RCC 7860 (cell line): ENCODE measurements around the gene CCDC112.
"Not testable (repeated sequence)": the region's sequence is repeated elsewhere in the genome, so short reads cannot be mapped to it uniquely, and the experiment has no call there.

Experiments
- DNase-seq: peaks from one replicate; pipeline ENCODE4 v3.0.0-alpha.2; 2015; ENCODE audit warnings: low spot score
- FAIRE-seq: peaks from 2 replicates; lab custom pipeline; 2012; peaks lifted over from hg19 to GRCh38; lab: Jason Lieb, UNC

CCDC112 gene

GRCh38 chr5:115296124-115297022 is at the start of gene CCDC112:
TSS of gene CCDC112 (minus strand) at chr5:115296654. CDS start at chr5:115296543, 111 bp downstream.
- FAIRE-seq (no peak), DNase-seq (peak; percentile 40)

DNA sequence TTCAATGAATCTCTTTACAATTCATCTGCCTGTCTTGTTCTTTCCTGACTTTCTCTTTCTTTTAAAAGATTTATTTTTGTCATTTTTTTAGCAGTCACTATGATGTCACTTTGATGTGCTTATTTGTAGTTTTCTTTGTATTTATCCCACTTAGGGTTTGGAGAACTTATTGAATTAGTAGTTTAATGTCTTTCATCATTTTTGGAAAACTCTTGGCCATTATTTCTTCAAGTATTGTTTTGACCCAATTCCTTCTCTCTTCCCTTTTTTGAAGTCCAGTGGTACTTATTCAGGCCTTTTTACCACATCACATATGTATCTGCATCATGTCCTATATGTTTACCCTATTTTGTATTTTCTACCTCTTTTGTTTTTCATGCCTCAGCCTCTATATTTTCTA is 48.9 kb upstream of the CCDC112 start:
- DNase-seq (no peak), FAIRE-seq (no peak)

DNA sequence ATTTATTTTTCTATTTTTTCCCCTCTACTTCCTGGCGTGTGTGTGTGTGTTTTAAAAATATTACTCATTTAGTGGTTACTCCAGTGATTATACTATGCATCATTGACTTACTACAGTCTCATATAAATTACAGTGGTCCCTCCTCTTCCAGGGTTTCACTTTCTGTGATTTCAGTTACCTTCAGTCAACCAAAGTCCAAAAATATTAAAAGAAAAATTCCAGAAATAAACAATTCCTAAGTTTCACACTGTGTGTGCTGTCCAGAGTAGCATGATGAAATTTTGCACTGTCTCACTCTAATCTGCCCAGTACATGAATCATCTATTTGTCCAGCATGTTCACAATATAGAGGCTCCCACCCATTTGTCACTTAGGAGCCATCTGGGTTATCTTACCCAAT is 47.4 kb upstream of the CCDC112 start:
- FAIRE-seq (peak; percentile 68), DNase-seq (peak; percentile 17)

DNA sequence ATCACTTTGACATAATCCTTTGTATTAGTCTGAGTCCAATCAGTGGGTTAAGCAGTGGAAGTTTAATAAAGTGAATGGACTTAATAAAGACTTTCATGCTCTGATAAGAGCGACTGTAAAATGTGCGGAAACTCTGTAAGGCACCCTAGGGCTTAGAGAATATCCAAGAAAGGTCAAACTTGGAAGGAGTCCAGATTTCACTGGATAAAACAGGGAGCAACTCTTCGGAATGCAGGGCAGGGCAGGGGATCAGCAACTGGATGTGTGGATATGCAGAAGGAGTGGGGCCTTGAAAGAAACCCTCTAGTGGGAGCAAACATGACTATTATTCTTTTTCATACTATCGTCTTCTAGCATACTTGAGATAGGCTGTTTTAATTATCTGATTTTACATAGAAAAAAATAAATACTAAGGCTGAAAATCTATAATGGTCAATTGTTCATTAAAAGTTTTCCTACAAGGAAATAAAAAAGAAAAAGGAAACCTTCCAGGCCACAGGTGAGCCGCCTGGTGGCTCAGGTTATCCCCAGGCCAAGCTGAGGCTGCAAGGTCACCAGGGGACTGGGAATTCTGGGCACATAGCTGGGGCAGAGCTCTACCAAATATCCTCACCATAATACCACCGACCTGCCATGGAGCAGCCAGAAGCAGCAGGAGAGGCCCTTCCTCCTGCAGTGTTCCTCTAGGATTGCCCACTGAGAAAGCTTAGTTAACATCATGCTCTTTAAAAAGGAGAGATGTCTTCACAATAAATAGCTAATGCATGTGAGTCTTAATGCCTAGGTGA is 46.3 kb upstream of the CCDC112 start:
- no peak for DNase-seq
- FAIRE-seq, result no peak

DNA sequence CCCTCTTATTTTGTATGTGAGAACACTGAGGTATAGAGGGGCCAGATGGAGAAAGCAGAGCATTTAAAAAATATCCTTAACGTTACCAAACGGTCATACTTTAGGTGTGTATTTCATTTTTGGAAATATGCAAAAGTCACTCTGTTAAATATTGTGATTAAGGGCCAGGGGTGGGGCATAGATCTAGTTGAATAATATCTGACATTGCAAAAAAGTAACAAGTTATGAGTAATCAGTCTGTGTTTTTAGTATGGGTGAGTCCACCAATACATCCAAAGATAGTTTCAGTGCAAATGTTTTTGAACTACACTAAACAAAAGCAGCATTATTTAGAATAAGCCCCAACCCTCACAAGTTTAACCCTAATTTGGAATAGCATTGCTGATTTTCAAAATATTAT is 45.3 kb upstream of the CCDC112 start:
- DNase-seq, result no peak
- no peak for FAIRE-seq

DNA sequence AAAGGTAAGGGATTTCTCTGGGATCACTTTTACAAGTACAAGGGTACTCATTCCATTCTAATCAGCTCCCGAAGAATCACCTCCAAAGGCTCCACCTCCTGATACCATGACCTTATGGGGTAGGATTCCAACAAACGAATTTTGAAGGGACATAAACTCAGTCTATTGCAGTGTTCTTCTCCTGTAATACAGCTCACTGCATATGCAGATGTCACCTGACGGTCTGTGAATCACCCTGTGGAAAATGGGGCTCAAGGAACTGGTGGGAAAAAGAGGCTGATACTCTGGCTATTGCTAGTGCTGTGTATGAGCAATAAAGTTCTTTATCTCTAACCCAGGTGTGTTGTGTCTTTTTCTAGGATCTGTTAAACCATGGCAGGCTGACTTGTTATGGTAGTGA is 42.4 kb upstream of the CCDC112 start:
- FAIRE-seq (no peak), DNase-seq (no peak)

- FAIRE-seq (no peak), DNase-seq (no peak)
These were observed 41.4 kb upstream of the CCDC112 start for GRCh38 chr5:115337882-115338281.

GRCh38 chr5:115336964-115337363 is 40.5 kb upstream of the CCDC112 start:
- FAIRE-seq, result no peak
- DNase-seq, result no peak

GRCh38 chr5:115336201-115336720 is 39.8 kb upstream of the CCDC112 start:
- FAIRE-seq (no peak), DNase-seq (no peak)

GRCh38 chr5:115335301-115335700 is 38.8 kb upstream of the CCDC112 start:
- no peak for DNase-seq
- FAIRE-seq, result no peak

DNA sequence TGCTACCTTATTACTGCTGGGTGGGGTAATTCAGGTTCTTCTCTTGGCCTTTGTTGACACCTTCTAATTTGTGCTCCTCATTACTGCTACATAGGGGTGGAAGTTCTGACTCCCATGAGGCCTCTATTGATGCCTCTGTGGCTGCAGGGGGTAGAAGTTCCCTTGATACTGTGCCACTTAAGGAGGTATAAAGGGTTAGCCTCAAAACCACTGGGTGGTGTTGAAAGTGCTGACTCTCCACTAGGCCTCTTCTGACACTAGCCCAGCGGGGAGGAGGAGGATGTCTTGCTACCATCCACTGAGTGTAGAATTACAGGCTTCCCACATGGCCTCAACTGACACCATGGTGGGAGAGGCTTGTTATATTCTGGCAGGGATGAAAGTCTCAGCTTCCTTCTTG is 36.7 kb upstream of the CCDC112 start:
- no peak for FAIRE-seq

DNA sequence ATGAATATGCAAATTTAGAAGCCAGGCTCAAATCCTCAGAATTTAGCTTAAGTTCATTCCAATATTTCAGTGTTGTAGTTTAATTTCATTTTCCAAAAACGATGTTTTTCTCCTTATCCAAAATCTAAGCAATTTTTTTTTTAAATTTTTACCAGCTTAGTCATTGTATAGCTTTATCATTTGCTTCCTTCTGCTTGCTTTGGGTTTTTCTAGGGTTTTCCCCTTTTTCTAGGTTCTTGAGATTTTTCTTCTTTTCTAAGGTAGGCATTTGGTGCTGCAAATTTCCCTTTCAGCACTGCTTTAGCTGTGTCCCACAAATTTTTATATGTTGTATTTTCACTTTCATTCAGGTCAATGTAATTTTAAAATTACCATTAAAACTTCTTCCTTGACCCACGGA is 34.4 kb upstream of the CCDC112 start:
- DNase-seq (no peak), FAIRE-seq (no peak)

More for the DNA sequence above, 36.7 kb upstream of the CCDC112 start:
- no peak for DNase-seq

GRCh38 chr5:115329475-115329874 is 33.0 kb upstream of the CCDC112 start:
- DNase-seq, result no peak

GRCh38 chr5:115328617-115329274 is 32.3 kb upstream of the CCDC112 start:
- FAIRE-seq, DNase-seq: not testable (repeated sequence)

More at GRCh38 chr5:115329475-115329874, 33.0 kb upstream of the CCDC112 start:
- FAIRE-seq, result no peak

DNA sequence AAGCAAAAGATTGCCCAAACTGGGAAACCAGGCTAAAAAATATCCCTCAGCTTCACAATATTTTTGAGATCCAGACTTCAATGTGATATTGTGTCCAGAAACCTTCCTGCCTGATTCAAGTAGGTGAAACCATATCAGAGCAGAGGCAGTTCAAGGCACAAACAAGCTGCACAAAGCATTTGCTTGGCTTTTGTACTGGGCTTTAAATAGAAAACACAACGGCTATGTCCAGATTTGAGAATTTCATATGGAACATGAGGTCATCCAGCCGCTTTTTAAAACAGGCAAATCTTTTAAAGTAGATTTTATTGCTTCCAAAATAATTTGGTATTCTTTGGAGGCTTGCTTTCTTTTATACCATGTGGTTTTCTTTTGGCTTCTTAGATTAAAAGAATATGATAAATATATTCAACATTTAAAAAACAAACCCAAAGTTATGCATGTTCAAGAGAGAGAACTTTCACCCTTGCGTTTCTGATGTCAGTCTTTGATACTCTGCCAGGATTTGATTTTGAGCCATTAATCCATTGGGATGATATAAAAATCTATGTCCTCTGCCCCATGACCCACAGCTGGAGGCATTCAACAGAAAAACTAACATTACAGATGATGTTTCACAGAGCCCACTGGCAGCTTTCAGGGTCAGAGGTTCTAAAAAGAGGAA is 29.0 kb upstream of the CCDC112 start:
- FAIRE-seq, result no peak
- no peak for DNase-seq

DNA sequence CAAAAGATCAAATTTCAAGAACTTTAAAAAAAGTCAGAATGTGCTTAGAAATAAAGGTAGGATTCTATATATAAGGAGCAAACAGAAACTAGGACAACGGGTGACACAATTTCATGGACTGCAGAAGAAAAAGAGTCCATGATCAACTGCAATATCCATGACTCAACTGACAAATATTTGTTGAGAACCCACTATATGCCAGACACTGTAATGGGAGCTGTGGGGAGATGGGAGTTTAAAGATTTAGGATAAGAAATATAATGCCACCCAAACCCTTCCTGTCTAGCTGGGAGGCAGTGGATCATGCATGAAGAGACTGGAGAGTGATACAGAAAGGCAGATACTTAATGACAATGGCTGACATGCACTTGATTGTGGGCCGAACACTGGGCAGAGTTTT is 27.6 kb upstream of the CCDC112 start:
- peak; percentile 18 for FAIRE-seq
- DNase-seq, result peak; percentile 27

- DNase-seq (no peak), FAIRE-seq (no peak)
These were observed 26.3 kb upstream of the CCDC112 start for GRCh38 chr5:115322729-115323128.

DNA sequence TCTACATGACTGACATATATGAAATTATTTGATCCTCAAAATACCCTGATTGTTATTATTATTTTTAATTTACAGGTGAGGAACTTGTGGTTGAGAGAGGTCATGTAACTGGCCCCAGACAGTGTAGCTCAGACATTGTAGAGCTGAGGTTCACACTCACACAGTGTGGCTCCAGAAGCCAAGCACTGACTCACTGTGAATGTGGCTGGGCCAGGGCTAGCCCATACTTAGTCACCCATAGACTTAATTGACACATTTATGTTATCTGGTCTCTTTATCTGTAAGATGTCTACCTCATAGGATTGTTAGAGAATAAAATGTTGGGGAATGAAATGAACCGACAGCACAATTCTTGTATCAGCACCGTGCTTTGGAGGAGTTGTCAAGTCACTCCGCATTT is 24.9 kb upstream of the CCDC112 start:
- DNase-seq (peak; percentile 38), FAIRE-seq (peak; percentile 83)

GRCh38 chr5:115320515-115320914 is 24.1 kb upstream of the CCDC112 start:
- FAIRE-seq (no peak), DNase-seq (no peak)

DNA sequence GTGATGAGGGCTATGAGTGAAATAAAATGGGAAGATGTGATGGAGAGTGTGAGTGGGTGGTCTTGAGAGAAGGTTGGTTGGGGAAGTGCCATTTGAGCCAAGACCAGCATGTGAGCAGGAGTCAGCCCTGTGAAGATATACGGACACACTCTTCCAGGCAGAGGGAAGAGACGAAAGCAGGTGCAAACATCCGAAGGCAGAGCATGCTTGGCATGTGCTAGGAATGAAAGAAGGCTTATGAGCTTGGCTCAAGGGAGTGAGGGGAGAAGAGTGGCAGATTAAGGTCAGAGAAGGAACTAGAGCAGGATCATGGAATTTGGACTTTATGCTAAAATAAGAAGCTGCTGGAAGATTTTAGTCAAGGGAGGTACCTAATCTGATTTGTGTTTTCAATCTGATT is 23.6 kb upstream of the CCDC112 start:
- no peak for FAIRE-seq
- no peak for DNase-seq
